HEK293T (cell line): ENCODE results near the gene GRIN2C.

ENCODE experiments used
- CTCF ChIA-PET: fragments of 350-600 bp; formaldehyde crosslinking; extraction: SDS; loops from one replicate; lab custom pipeline; 2021; ENCODE audit warnings: antibody characterized with exemption, inconsistent platforms; lab: Yijun Ruan, JAX
- POLR2A ChIA-PET: fragments of 350-600 bp; formaldehyde crosslinking; extraction: SDS; loops from one replicate; lab custom pipeline; 2020; ENCODE audit warnings: antibody characterized with exemption, inconsistent platforms; lab: Yijun Ruan, JAX
- DNase-seq: peaks from one replicate; pipeline ENCODE4 v3.0.0; 2012; ENCODE audit warnings: mixed read lengths; ENCODE audit errors: extremely low spot score
- ARNT ChIP-seq: fragments of 450-650 bp; IDR thresholded peaks from 2 replicates; pipeline ENCODE4 v1.6.1; 2017; ENCODE audit warnings: mild to moderate bottlenecking
- BHLHE40 ChIP-seq: fragments of 450-650 bp; IDR thresholded peaks from 2 replicates; pipeline ENCODE4 v1.6.1; 2016; ENCODE audit warnings: mild to moderate bottlenecking, moderate library complexity, borderline replicate concordance
- CTBP1 ChIP-seq: fragments of 450-650 bp; IDR thresholded peaks from 2 replicates; pipeline ENCODE4 v1.6.1; 2016; ENCODE audit warnings: borderline replicate concordance
- ELF4 ChIP-seq: fragments of 450-650 bp; IDR thresholded peaks from 2 replicates; pipeline ENCODE4 v1.6.1; 2017; ENCODE audit warnings: antibody characterized with exemption
- FOXA1 ChIP-seq: fragments of 450-650 bp; IDR thresholded peaks from 2 replicates; pipeline ENCODE4 v1.6.1; 2016; ENCODE audit warnings: mild to moderate bottlenecking
- FOXK2 ChIP-seq: fragments of 450-650 bp; IDR thresholded peaks from 2 replicates; pipeline ENCODE4 v1.6.1; 2016; ENCODE audit warnings: mild to moderate bottlenecking
- FOXM1 ChIP-seq: fragments of 450-650 bp; IDR thresholded peaks from 2 replicates; pipeline ENCODE4 v1.6.1; 2017; ENCODE audit warnings: mild to moderate bottlenecking, borderline replicate concordance
- HDGF ChIP-seq: fragments of 450-650 bp; IDR thresholded peaks from 2 replicates; pipeline ENCODE4 v1.6.1; 2017; ENCODE audit warnings: antibody characterized with exemption, borderline replicate concordance
- L3MBTL2 ChIP-seq: fragments of 450-650 bp; conservative IDR thresholded peaks from 2 replicates; pipeline ENCODE4 v1.6.1; 2016; ENCODE audit warnings: mild to moderate bottlenecking
- LEF1 ChIP-seq: fragments of 450-650 bp; IDR thresholded peaks from 2 replicates; pipeline ENCODE4 v1.6.1; 2017; ENCODE audit warnings: mild to moderate bottlenecking, borderline replicate concordance
- NFRKB ChIP-seq: fragments of 450-650 bp; IDR thresholded peaks from 2 replicates; pipeline ENCODE4 v1.6.1; 2016; ENCODE audit warnings: mild to moderate bottlenecking, moderate library complexity
- SP1 ChIP-seq: fragments of 450-650 bp; IDR thresholded peaks from 2 replicates; pipeline ENCODE4 v1.6.1; 2017
- SUZ12 ChIP-seq: fragments of 450-650 bp; IDR thresholded peaks from 2 replicates; pipeline ENCODE4 v1.6.1; 2016; ENCODE audit warnings: mild to moderate bottlenecking
- TARDBP ChIP-seq: fragments of 450-650 bp; IDR thresholded peaks from 2 replicates; pipeline ENCODE4 v1.6.1; 2016
- ZNF384 ChIP-seq: fragments of 450-650 bp; IDR thresholded peaks from 2 replicates; pipeline ENCODE4 v1.6.1; 2016
- TF ChIP-seq, protein P1 (sequence below): fragments of 450-650 bp; IDR thresholded peaks from 2 replicates; pipeline ENCODE4 v1.6.1; 2016

Gene GRIN2C

GRCh38 chr17:74833501-74834377, 25.9 kb downstream of the GRIN2C start:
- POLR2A ChIA-PET: interaction anchor here (0.6 to 1.9 kb wide), 4 partner anchors 9 to 39 kb away, joined by 3 to 8 read pairs (median 4); partner anchors contain the start of gene FDXR

GRCh38 chr17:74832421-74832820, 27.3 kb downstream of the GRIN2C start:
- CTCF ChIA-PET: interaction anchor here (0.8 to 3.0 kb wide), 3 partner anchors 11 to 30 kb away, joined by 3 to 15 read pairs (median 8); no protein-coding TSS in a partner anchor
- TF ChIP-seq ZNF384: no peak
- no peak for TF ChIP-seq FOXM1
- TF ChIP-seq, protein P1, sequence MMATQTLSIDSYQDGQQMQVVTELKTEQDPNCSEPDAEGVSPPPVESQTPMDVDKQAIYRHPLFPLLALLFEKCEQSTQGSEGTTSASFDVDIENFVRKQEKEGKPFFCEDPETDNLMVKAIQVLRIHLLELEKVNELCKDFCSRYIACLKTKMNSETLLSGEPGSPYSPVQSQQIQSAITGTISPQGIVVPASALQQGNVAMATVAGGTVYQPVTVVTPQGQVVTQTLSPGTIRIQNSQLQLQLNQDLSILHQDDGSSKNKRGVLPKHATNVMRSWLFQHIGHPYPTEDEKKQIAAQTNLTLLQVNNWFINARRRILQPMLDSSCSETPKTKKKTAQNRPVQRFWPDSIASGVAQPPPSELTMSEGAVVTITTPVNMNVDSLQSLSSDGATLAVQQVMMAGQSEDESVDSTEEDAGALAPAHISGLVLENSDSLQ: no peak
- no peak for TF ChIP-seq ARNT
- TF ChIP-seq SP1: no peak
- no peak for TF ChIP-seq L3MBTL2
- TF ChIP-seq FOXK2: no peak
- no peak for TF ChIP-seq ELF4
- no peak for TF ChIP-seq LEF1
- TF ChIP-seq SUZ12: no peak
- no peak for TF ChIP-seq BHLHE40
- TF ChIP-seq TARDBP: no peak
- TF ChIP-seq CTBP1: no peak
- TF ChIP-seq NFRKB: no peak
- TF ChIP-seq FOXA1: no peak
- TF ChIP-seq HDGF: no peak
- no peak for DNase-seq
- POLR2A ChIA-PET: interaction anchor here (1.3 to 1.9 kb wide), 3 partner anchors 10 to 41 kb away, joined by 3 to 6 read pairs (median 3); partner anchors contain the start of gene FDXR

More at GRCh38 chr17:74833501-74834377, 25.9 kb downstream of the GRIN2C start:
- CTCF ChIA-PET: interaction anchor here (1.5 to 3.0 kb wide), 2 partner anchors 28 to 123 kb away, joined by 5 to 15 read pairs; no protein-coding TSS in a partner anchor
- TF ChIP-seq HDGF (no peak), TARDBP (no peak), LEF1 (no peak), BHLHE40 (no peak), ARNT (no peak), L3MBTL2 (no peak)
- TF ChIP-seq, protein P1: no peak
- no peak for DNase-seq

DNA sequence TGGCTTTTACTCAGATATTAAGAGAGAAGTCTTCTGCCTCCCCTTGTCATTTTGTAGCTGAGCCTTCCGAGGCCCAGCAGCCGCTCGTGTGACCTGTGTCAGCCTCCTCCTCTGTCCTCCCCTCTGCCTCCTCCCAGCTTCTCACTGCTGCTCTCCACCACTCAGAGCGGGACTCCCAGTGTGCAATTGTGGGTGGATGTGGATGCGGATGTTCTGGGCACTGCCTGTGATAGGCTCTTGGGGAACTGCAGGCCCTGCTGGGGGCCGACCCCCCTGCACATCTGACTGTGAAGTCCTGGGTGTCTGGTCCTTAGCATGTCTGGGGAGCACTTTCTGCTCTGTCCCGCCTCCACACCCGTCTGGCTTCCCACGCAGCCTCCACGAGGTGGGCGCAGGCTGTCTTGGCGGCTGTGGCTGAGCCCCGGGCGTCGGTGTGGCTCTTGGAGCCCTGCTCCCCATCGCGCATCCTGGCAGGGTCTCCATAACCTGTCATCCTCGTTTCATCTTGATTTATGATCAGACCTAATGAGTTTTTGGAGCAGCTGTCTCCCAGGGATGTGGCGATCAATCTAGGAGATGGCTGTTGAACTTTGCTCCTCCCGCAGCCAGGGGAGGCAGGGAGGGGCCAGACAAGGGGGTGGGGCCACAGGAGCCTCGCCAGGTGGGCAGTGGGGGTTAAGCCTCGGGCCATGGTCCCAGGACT, 28.1 kb downstream of the GRIN2C start:
- TF ChIP-seq, protein P1: peak; percentile 39
- no peak for TF ChIP-seq CTBP1
- CTCF ChIA-PET: interaction anchor here (1.2 kb wide), 1 partner anchor 12 kb away, joined by 8 read pairs; no protein-coding TSS in a partner anchor
- no peak for DNase-seq

GRCh38 chr17:74830861-74831260, 28.8 kb downstream of the GRIN2C start:
- ChIA-PET POLR2A (no interaction called here), CTCF (no interaction called here)
- TF ChIP-seq CTBP1 (no peak), FOXK2 (no peak), HDGF (no peak), SUZ12 (no peak)
- TF ChIP-seq, protein P1: no peak
- no peak for DNase-seq

More for the DNA sequence above, 28.1 kb downstream of the GRIN2C start:
- POLR2A ChIA-PET: interaction anchor here (0.6 kb wide), 1 partner anchor 11 kb away, joined by 3 read pairs; no protein-coding TSS in a partner anchor

GRCh38 chr17:74827800-74828199, 31.9 kb downstream of the GRIN2C start:
- POLR2A ChIA-PET: interaction anchor here (1.7 kb wide), 1 partner anchor 45 kb away, joined by 5 read pairs; the partner anchor contains the start of gene FDXR
- no peak for DNase-seq
- CTCF ChIA-PET: interaction anchor here (1.9 kb wide), 1 partner anchor 15 kb away, joined by 9 read pairs; no protein-coding TSS in a partner anchor
- TF ChIP-seq NFRKB (no peak), BHLHE40 (no peak), FOXA1 (no peak), L3MBTL2 (no peak), TARDBP (no peak), SUZ12 (no peak), HDGF (no peak), ELF4 (no peak), ZNF384 (no peak), FOXK2 (no peak), LEF1 (no peak), ARNT (no peak), CTBP1 (no peak), SP1 (no peak), FOXM1 (no peak)
- TF ChIP-seq, protein P1: no peak
